ENCODE data around the gene PCP4L1.

- TF ChIP-seq, protein P1, sequence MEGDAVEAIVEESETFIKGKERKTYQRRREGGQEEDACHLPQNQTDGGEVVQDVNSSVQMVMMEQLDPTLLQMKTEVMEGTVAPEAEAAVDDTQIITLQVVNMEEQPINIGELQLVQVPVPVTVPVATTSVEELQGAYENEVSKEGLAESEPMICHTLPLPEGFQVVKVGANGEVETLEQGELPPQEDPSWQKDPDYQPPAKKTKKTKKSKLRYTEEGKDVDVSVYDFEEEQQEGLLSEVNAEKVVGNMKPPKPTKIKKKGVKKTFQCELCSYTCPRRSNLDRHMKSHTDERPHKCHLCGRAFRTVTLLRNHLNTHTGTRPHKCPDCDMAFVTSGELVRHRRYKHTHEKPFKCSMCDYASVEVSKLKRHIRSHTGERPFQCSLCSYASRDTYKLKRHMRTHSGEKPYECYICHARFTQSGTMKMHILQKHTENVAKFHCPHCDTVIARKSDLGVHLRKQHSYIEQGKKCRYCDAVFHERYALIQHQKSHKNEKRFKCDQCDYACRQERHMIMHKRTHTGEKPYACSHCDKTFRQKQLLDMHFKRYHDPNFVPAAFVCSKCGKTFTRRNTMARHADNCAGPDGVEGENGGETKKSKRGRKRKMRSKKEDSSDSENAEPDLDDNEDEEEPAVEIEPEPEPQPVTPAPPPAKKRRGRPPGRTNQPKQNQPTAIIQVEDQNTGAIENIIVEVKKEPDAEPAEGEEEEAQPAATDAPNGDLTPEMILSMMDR (IDR thresholded peaks at IDR 0.05 in 8 of 11, conservative IDR thresholded peaks at IDR 0.05 in 3 of 11): no peak
- no peak for TF ChIP-seq POLR2AphosphoS5 (IDR thresholded peaks at IDR 0.05)
Observed at GRCh38 chr1:161238039-161238473, 20.5 kb upstream of the PCP4L1 start, which contains the start of gene NR1I3.

All from spleen (tissue), 7 donors.